NCI-H146 treated with DMSO at 0.1 percent for 48 hours (cell line): ENCODE results near the gene SEMA3E.
"Not testable (repeated sequence)": the region's sequence is repeated elsewhere in the genome, so short reads cannot be mapped to it uniquely, and the experiment has no call there.

Experiments
- DNase-seq: peaks from one replicate; lab custom pipeline; 2025; ENCODE audit not compliant: unreplicated experiment; lab: John Stamatoyannopoulos, UW

The SEMA3E gene

GRCh38 chr7:83494683-83495082 lies 154.3 kb downstream of the SEMA3E start:
- no peak for DNase-seq

GRCh38 chr7:83492802-83493201 lies 156.1 kb downstream of the SEMA3E start:
- DNase-seq, result no peak

- no peak for DNase-seq
These were observed 161.1 kb downstream of the SEMA3E start for GRCh38 chr7:83487801-83488200.

DNA sequence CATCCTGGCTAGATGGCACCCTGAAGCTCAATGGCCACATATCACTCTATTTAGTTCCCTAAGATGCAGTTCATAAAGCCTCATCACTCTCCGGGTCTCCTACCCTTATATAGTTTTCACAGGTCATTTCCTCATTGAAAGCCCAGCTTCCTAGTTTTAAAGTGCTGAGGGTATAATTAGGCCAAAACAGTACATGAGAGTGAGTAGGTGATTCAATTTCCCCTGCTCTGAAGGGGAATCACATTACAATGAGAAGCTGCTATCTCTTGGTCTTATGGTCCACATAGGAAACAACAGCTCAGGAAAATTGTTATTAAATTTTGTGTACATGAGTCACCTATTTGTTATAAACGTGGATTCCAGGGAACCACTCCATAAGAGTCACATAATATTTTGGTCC lies 162.0 kb downstream of the SEMA3E start:
- DNase-seq, result no peak

GRCh38 chr7:83486536-83486935 lies 162.4 kb downstream of the SEMA3E start:
- DNase-seq, result no peak

DNA sequence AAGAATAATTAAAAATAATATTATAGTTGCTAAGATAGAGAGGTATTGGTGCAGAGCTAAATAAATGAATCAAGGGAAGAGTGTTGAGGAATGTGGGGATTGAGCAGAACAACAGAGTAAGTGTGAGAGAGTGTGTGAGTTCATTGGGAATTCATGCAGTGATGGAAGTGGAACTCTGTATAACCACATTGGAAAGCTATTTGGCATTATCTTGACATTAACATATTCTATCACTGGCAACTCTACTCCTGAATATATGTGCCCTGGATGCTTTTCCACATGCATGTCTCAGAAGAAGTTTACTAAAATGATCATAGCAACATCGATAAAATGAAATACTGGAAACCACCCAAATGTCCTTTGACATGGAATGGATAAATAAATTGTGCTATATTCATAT lies 164.1 kb downstream of the SEMA3E start:
- DNase-seq, result no peak

- DNase-seq, result no peak
These were observed 164.7 kb downstream of the SEMA3E start for GRCh38 chr7:83484266-83484665.

DNA sequence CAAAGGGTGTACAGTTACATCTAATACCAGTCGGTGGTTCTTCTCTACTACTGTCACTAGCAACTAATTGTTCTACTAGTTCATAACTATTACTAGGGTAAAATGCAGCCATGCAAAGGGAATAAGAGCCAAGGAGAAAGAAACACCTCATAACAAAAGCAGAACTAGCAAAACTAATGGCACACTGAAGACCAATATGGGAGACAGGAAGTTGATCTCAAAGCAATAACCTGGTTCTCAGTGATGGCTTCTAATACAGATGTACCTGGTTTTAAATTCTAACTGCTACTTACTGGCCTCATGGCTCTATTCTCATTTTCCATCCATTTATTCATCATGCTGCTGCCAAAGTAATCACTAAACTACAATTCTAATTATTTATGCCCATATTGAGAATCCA lies 170.3 kb downstream of the SEMA3E start:
- no peak for DNase-seq

DNA sequence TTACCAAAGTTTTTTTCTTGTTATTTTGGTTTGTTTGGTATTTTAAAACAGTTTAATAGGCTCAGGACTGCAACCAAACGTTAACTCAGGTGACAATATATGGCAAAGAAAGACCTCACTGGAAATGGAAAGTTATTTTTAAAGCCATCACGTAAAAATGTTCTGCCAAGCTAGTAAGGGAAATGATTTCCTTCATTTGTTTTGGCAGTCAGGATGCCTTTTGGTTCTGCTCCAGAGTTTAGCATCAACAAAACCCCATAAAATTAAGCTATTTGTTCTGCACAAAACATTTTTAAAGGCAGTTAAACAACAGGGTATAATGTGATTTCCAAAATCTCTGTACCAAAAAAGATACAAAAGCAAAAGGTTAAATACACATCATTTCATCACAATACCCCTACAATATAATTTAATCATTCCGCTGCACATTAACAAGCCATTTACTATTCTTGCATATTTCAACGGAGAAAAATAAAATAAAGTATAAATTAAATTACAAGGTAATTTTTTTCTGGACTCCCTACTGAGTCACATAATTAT lies 172.4 kb downstream of the SEMA3E start:
- no peak for DNase-seq

DNA sequence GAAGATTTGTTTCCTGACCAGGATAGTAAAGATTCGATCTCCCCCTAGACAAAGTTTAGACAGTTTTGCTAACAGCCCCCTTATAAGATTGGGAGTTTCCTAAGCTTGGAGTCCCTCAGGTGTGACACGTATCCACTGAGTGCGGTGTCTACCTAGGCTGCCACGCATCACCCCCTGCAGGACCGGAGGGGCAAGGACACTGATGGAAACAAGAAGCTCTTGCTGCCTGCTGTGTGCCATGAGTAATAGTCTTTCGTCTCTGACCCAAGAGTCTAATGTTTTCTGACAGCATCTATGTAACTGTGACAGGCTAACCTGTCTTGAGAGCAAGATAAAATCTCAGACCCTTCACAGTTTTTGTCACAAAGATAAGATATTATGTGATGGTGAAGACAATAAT lies 173.5 kb downstream of the SEMA3E start:
- no peak for DNase-seq

DNA sequence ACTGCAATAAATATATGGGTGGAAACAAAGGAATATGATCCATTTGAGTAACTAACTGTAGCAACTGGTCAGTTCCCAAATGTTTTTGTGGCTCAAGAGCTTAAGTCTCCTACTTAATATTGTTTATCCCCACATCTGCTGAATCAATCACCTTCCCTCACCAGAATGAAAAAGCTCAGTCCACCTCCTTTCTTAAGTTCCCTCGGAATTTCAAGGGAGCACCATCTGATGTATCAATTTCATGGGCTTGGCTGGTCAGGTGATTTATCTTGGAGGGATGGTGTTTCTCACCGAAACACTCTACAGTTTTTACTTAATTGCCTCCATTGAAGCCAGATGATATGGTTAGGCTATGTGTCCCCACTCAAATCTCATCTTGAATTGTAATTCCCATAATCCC lies 176.6 kb downstream of the SEMA3E start:
- no peak for DNase-seq

GRCh38 chr7:83469491-83469890 lies 179.4 kb downstream of the SEMA3E start:
- no peak for DNase-seq

DNA sequence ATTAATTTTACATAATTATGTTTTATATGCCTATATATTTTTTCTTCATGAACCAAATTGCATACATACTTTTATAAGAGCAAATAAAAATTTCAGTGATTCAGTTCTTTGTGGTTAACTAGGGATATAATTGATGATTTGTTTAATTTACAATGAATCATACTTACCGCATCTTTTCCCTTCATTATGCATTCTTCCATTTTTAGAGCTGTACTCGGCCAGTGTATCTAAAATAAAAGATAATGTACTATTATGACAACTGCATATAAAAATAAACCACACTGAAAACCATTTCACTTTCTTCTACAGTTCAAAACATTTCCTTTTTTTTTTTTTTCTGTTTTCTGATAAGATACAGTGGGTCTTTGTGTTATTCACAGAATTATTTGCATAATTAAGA lies 179.9 kb downstream of the SEMA3E start:
- no peak for DNase-seq

- peak; percentile 29 for DNase-seq
These were observed 180.6 kb downstream of the SEMA3E start for GRCh38 chr7:83468251-83468739.

- no peak for DNase-seq
These were observed 181.4 kb downstream of the SEMA3E start for GRCh38 chr7:83467493-83467892.

GRCh38 chr7:83466956-83467355 lies 182.0 kb downstream of the SEMA3E start:
- no peak for DNase-seq

- DNase-seq, result no peak
These were observed 182.6 kb downstream of the SEMA3E start for GRCh38 chr7:83466187-83466923.

DNA sequence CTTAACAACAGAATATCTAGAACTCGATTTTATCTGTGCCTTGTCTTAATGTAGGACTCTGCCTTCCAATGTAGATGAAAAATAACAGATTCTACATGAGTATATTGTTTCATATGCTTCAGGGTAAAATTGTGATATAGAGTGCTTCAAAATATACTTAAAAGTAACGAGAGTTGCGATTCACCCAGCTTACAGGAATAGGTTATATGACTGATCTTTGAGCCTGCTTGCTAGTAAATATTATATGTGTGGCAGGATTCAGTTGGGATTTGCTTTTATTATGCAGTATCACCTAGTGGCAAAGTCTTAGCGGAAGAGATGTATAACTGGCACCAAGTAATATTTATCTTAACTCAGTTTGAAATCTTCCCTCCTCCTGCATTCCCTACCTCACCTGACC lies 183.3 kb downstream of the SEMA3E start:
- no peak for DNase-seq

DNA sequence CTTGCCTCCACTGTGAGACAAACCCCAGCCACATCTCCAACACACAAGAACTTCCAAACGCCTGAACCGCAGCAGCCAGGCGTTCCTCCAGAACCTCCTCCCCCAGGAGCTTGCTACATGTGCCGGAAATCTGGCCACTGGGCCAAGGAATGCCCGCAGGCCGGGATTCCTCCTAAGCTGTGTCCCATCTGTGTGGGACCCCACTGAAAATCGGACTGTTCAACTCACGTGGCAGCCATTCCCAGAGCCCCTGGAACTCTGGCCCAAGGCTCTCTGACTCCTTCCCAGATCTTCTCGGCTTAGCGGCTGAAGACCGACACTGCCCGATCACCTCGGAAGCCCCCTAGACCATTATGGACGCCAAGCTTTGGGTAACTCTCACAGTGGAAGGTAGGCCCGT lies 187.1 kb downstream of the SEMA3E start:
- not testable (repeated sequence) for DNase-seq

DNA sequence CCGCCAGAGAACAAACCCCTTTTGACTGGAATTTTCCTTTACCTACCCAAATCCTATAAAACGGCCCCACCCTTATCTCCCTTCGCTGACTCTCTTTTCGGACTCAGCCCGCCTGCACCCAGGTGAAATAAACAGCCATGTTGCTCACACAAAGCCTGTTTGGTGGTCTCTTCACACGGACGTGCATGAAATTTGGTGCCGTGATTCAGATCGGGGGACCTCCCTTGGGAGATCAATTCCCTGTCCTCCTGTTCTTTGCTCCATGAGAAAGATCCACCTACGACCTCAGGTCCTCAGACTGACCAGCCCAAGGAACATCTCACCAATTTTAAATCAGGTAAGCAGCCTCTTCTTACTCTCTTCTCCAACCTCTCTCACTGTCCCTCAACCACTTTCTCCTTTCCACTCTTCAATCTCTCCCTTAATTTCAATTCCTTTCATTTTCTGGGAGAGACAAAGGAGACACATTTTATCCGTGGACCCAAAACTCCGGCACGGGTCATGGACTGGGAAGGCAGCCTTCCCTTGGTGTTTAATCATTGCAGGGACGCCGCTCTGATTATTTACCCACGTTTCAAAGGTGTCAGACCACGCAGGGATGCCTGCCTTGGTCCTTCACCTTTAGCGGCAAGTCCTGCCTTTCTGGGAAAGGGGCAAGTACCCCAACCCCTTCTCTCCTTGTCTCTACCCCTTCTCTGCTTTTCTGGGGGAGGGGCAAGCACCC lies 188.8 kb downstream of the SEMA3E start:
- not testable (repeated sequence) for DNase-seq

DNA sequence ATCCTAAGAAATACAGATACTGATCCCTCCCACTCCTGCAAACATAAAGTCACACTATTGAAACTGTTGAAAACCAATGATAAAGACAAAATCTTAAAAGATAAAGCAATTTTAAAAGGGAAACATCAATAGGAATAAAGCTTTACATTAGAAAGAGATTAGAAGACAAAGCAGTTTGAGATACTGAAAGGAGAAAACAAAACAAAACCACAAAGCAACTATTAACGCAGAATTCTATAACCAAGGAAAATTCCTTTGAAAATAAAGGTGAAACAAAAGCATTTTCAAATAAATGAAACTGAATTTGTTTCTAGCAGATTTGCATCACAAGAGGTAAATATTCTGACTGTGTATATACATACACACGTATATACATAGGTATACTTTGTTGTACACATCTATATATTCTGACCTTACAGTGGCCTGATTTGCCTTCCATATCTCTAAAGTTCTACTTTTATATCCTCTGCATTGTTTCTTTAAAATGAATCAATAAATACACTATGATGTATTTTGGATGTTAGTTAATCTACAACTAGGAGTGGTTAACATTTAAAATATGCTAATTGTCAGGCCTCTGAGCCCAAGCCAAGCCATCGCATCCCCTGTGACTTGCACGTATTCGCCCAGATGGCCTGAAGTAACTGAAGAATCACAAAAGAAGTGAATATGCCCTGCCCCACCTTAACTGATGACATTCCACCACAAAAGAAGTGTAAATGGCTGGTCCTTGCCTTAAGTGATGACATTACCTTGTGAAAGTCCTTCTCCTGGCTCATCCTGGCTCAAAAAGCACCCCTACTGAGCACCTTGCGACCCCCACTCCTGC lies 189.6 kb downstream of the SEMA3E start:
- DNase-seq, result not testable (repeated sequence)
